Endothelial cell of hepatic sinusoid (primary cell): ENCODE results near the gene TM7SF3.
"Not testable (repeated sequence)": the region's sequence is repeated elsewhere in the genome, so short reads cannot be mapped to it uniquely, and the experiment has no call there.

Source experiments
- in situ Hi-C: cut with HindIII; loops from 2 replicates; pipeline ENCODE4 v1.10.0; 2017; ENCODE audit warnings: low sequenced_read_pairs

Gene TM7SF3

GRCh38 chr12:26987634-26988424 is 26.4 kb downstream of the TM7SF3 start:
- in situ Hi-C loops = no loop called here

GRCh38 chr12:26982866-26983265 is 31.3 kb downstream of the TM7SF3 start:
- in situ Hi-C loops = no loop called here

GRCh38 chr12:26979733-26980132 is 34.5 kb downstream of the TM7SF3 start:
- in situ Hi-C loops = no loop called here

- in situ Hi-C loops = no loop called here
Measured at GRCh38 chr12:26978801-26979200, 35.4 kb downstream of the TM7SF3 start.

GRCh38 chr12:26976687-26977086 is 37.5 kb downstream of the TM7SF3 start:
- in situ Hi-C loops = no loop called here

- in situ Hi-C loops = no loop called here
Measured at GRCh38 chr12:26971963-26972362, 42.2 kb downstream of the TM7SF3 start.

GRCh38 chr12:26970136-26970535 is 44.0 kb downstream of the TM7SF3 start:
- in situ Hi-C loops = no loop called here

- in situ Hi-C loops = loop anchor here (5.0 kb wide), 1 partner anchor 50 kb away; no protein-coding TSS in a partner anchor
Measured at GRCh38 chr12:26966842-26967241, 47.3 kb downstream of the TM7SF3 start.

GRCh38 chr12:26963413-26963812 is 50.8 kb downstream of the TM7SF3 start:
- in situ Hi-C loops = no loop called here

GRCh38 chr12:26961803-26962202 is 52.4 kb downstream of the TM7SF3 start:
- in situ Hi-C loops = no loop called here

GRCh38 chr12:26961391-26961790 is 52.8 kb downstream of the TM7SF3 start:
- in situ Hi-C loops = not testable (repeated sequence)

- in situ Hi-C loops = no loop called here
Measured at GRCh38 chr12:26954027-26954426, 60.2 kb downstream of the TM7SF3 start.

- in situ Hi-C loops = no loop called here
Measured at GRCh38 chr12:26953447-26953846, 60.7 kb downstream of the TM7SF3 start.

GRCh38 chr12:26948309-26948708 is 65.9 kb downstream of the TM7SF3 start:
- in situ Hi-C loops = no loop called here

- in situ Hi-C loops = no loop called here
Measured at GRCh38 chr12:26941215-26941594, 73.0 kb downstream of the TM7SF3 start.

GRCh38 chr12:26940516-26941214 is 73.5 kb downstream of the TM7SF3 start:
- in situ Hi-C loops = no loop called here

GRCh38 chr12:26939953-26940352 is 74.2 kb downstream of the TM7SF3 start:
- in situ Hi-C loops = no loop called here

GRCh38 chr12:26939192-26939832 is 74.9 kb downstream of the TM7SF3 start:
- in situ Hi-C loops = no loop called here

GRCh38 chr12:26938701-26939062 is 75.5 kb downstream of the TM7SF3 start:
- in situ Hi-C loops = no loop called here

GRCh38 chr12:26937863-26938700 is 76.1 kb downstream of the TM7SF3 start, which contains the start of the genes FGFR1OP2 and INTS13:
Gene FGFR1OP2 (plus strand): TSS chr12:26938470. CDS start chr12:26954159, 15,689 bp downstream.
Gene INTS13 (minus strand): TSS chr12:26937981. CDS start chr12:26936803, 1,178 bp downstream.
- in situ Hi-C loops = no loop called here

GRCh38 chr12:26937443-26937862 is 76.7 kb downstream of the TM7SF3 start:
- in situ Hi-C loops = no loop called here
